ENCODE measurements around the gene PTOV1.

GRCh38 chr19:49839713-49840112 is 11.2 kb upstream of the PTOV1 start:
- TF ChIP-seq CTCF (IDR thresholded peaks at IDR 0.05; ENCODE audit: low read length) (no peak), EZH2 (IDR thresholded peaks at IDR 0.05; ENCODE audit: borderline replicate concordance, low read length) (no peak)

All from OCI-LY1 (cell line).